Testis (tissue), 2 donors: Measurements from ENCODE around the gene THAP8.

Experiments used
- POLR2A ChIP-seq: fragments of 450-650 bp; IDR thresholded peaks from one replicate; pipeline ENCODE4 v1.6.1; 2017; ENCODE audit warnings: antibody characterized with exemption, mild to moderate bottlenecking, moderate library complexity
- TF ChIP-seq, protein P1 (sequence below), 3 experiments: fragments of 450-650 bp in 2 of 3; fragments of 200-600 bp in 1 of 3; sonication (generic) in 1 of 3; IDR thresholded peaks; one replicate each; pipeline ENCODE4 v1.5.1; 2016 to 2019; ENCODE audit warnings: antibody characterized with exemption in 3 of 3, mild to moderate bottlenecking in 2 of 3, moderate library complexity in 1 of 3

DNA sequence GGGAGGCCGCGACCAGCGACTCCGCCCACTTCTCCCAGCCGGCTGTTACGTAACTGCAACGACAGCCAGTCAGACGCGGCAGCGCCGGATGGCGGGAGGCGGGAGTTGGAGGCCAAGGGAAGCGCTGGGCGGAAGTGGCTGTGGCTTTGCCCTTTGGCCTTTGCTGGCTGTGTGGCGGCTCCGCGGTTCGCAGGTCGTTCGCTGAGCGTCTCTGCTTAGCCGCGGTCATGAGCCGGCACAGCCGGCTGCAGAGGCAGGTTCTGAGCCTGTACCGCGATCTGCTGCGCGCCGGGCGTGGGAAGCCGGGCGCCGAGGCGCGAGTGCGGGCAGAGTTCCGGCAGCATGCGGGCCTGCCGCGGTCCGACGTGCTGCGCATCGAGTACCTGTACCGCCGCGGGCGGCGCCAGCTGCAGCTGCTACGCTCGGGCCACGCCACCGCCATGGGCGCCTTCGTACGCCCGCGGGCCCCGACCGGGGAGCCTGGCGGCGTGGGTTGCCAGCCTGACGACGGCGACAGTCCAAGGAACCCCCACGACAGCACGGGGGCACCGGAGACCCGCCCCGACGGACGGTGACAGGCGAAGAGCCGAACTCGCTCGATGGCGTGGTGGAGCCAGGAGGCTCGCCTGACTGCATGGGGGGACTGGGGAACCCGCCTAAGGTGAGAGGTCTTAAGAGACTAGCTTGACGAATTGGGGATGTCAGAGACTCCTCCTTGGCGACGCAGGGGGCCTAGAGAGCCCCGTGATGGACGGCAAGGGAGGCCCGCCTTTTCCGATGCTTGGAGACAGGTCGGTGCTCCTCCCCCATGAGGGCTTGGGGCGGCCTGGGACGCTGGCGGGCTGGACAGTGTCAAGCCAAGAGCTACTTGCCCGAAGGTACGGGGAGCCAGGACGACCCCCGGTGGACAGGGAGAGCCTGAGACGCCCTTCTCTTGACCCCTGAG, 58.8 kb downstream of the THAP8 start, which contains the start of gene SDHAF1:
- TF ChIP-seq, protein P1, sequence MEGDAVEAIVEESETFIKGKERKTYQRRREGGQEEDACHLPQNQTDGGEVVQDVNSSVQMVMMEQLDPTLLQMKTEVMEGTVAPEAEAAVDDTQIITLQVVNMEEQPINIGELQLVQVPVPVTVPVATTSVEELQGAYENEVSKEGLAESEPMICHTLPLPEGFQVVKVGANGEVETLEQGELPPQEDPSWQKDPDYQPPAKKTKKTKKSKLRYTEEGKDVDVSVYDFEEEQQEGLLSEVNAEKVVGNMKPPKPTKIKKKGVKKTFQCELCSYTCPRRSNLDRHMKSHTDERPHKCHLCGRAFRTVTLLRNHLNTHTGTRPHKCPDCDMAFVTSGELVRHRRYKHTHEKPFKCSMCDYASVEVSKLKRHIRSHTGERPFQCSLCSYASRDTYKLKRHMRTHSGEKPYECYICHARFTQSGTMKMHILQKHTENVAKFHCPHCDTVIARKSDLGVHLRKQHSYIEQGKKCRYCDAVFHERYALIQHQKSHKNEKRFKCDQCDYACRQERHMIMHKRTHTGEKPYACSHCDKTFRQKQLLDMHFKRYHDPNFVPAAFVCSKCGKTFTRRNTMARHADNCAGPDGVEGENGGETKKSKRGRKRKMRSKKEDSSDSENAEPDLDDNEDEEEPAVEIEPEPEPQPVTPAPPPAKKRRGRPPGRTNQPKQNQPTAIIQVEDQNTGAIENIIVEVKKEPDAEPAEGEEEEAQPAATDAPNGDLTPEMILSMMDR (IDR thresholded peaks at IDR 0.05): no peak
- no peak for TF ChIP-seq POLR2A
